ENCODE measurements around the gene RELB.

- TF ChIP-seq ZFP30 (CRISPR knock-in tag; IDR thresholded peaks at IDR 0.05) (no peak), ZFP3 (CRISPR knock-in tag; IDR thresholded peaks at IDR 0.05) (no peak), CSRNP3 (CRISPR knock-in tag; IDR thresholded peaks at IDR 0.05) (no peak), PATZ1 (CRISPR knock-in tag; IDR thresholded peaks at IDR 0.05; ENCODE audit: borderline replicate concordance) (no peak), ZNF8 (CRISPR knock-in tag; IDR thresholded peaks at IDR 0.05) (no peak), CREB5 (CRISPR knock-in tag; IDR thresholded peaks at IDR 0.05; ENCODE audit: low read depth) (no peak), RARB (CRISPR knock-in tag; IDR thresholded peaks at IDR 0.05) (no peak), TSHZ2 (CRISPR knock-in tag; IDR thresholded peaks at IDR 0.05) (no peak), BACH2 (CRISPR knock-in tag; IDR thresholded peaks at IDR 0.05; ENCODE audit: borderline replicate concordance) (no peak), TCF4 (CRISPR knock-in tag; IDR thresholded peaks at IDR 0.05; ENCODE audit: borderline replicate concordance) (no peak), CSDC2 (CRISPR knock-in tag; IDR thresholded peaks at IDR 0.05) (no peak), ARNTL (CRISPR knock-in tag; IDR thresholded peaks at IDR 0.05; ENCODE audit: borderline replicate concordance, low read depth) (no peak), POU6F1 (CRISPR knock-in tag; IDR thresholded peaks at IDR 0.05; ENCODE audit: borderline replicate concordance, low read depth) (no peak)
Measured at GRCh38 chr19:45010306-45010705, 9.0 kb downstream of the RELB start.

All from SK-N-SH treated with all-trans-retinoic acid at 6 μM for 48 hours (cell line).